B cell (primary cell): ENCODE data around the gene WDR11.

Experiments used
- EZH2 ChIP-seq: IDR thresholded peaks from 2 replicates; pipeline ENCODE4 v1.6.1; 2012; ENCODE audit warnings: borderline replicate concordance, low read depth, mild to moderate bottlenecking, moderate library complexity, low read length; ENCODE audit not compliant: insufficient read depth, poor library complexity, severe bottlenecking
- TF ChIP-seq, protein P1 (sequence below): fragments of 200-600 bp; IDR thresholded peaks from one replicate; pipeline ENCODE4 v1.8.0; 2022; ENCODE audit warnings: antibody characterized with exemption, mild to moderate bottlenecking

DNA sequence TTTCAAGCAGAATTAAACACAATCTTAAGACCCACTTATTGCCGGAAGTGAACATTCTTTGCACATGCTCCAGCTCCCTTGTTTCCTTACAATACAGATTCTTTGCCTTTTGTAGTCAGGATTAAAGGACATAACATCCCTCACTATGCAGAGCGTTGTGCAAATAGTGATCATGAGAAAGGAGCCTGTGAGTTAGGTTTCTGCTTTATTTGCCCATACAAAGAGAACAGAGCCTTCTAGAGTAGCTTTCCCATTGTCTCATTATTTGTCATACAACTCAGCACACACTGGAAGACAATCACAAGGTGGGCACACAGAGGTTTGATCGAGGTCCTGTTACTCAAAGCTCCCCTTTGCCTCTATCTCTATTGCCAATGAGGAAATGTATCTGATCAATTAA is 48.2 kb upstream of the WDR11 start:
- TF ChIP-seq, protein P1, sequence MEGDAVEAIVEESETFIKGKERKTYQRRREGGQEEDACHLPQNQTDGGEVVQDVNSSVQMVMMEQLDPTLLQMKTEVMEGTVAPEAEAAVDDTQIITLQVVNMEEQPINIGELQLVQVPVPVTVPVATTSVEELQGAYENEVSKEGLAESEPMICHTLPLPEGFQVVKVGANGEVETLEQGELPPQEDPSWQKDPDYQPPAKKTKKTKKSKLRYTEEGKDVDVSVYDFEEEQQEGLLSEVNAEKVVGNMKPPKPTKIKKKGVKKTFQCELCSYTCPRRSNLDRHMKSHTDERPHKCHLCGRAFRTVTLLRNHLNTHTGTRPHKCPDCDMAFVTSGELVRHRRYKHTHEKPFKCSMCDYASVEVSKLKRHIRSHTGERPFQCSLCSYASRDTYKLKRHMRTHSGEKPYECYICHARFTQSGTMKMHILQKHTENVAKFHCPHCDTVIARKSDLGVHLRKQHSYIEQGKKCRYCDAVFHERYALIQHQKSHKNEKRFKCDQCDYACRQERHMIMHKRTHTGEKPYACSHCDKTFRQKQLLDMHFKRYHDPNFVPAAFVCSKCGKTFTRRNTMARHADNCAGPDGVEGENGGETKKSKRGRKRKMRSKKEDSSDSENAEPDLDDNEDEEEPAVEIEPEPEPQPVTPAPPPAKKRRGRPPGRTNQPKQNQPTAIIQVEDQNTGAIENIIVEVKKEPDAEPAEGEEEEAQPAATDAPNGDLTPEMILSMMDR, result no peak
- no peak for TF ChIP-seq EZH2
